GM19238 (cell line): ENCODE data around the gene TMUB1.

ENCODE experiments used
- DNase-seq: peaks from one replicate; pipeline ENCODE4 v3.0.0; 2011; ENCODE audit warnings: low spot score; ENCODE audit not compliant: insufficient read length

TMUB1 gene

GRCh38 chr7:151121380-151122170 is 38.3 kb upstream of the TMUB1 start:
- DNase-seq = no peak

- DNase-seq = no peak
Observed at GRCh38 chr7:151120896-151121295, 37.6 kb upstream of the TMUB1 start.

- no peak for DNase-seq
Observed at GRCh38 chr7:151119902-151120301, 36.6 kb upstream of the TMUB1 start.

- no peak for DNase-seq
Observed at GRCh38 chr7:151119055-151119415, 35.7 kb upstream of the TMUB1 start.

- no peak for DNase-seq
Observed at GRCh38 chr7:151118108-151119054, 35.1 kb upstream of the TMUB1 start.

GRCh38 chr7:151117565-151117964 is 34.3 kb upstream of the TMUB1 start:
- DNase-seq = no peak

- DNase-seq = no peak
Observed at GRCh38 chr7:151116603-151117440, 33.5 kb upstream of the TMUB1 start.

GRCh38 chr7:151115836-151116418 is 32.6 kb upstream of the TMUB1 start:
- no peak for DNase-seq

GRCh38 chr7:151115121-151115835 is 32.0 kb upstream of the TMUB1 start:
- peak; percentile 51 for DNase-seq

GRCh38 chr7:151114151-151115090 is 31.1 kb upstream of the TMUB1 start:
- no peak for DNase-seq

- no peak for DNase-seq
Observed at GRCh38 chr7:151113344-151114150, 30.3 kb upstream of the TMUB1 start.

GRCh38 chr7:151110941-151111645 is 27.8 kb upstream of the TMUB1 start:
- DNase-seq = peak; percentile 92

- no peak for DNase-seq
Observed at GRCh38 chr7:151110236-151110940, 27.1 kb upstream of the TMUB1 start.

- DNase-seq = no peak
Observed at GRCh38 chr7:151109094-151110048, 26.1 kb upstream of the TMUB1 start.

GRCh38 chr7:151107882-151108281 is 24.6 kb upstream of the TMUB1 start:
- no peak for DNase-seq
